Activated T-cell treated with anti-CD3 and anti-CD28 coated beads for 4 hours (primary cell): ENCODE data around the gene PHF8.

Experiments used
- DNase-seq: peaks from one replicate; pipeline ENCODE4 v3.0.0-alpha.2; 2020

The PHF8 gene

GRCh38 chrX:54044126-54044876 is at the start of gene PHF8:
PHF8 (minus strand) TSS chrX:54044473; CDS start chrX:54042728, 1,745 bp downstream.
- peak; percentile 89 for DNase-seq

- no peak for DNase-seq
Observed at GRCh38 chrX:54093571-54093970, 49.3 kb upstream of the PHF8 start.

- DNase-seq = no peak
Observed at GRCh38 chrX:54093159-54093558, 48.9 kb upstream of the PHF8 start.

GRCh38 chrX:54090880-54091279 is 46.6 kb upstream of the PHF8 start:
- DNase-seq = no peak

GRCh38 chrX:54089191-54089590 is 44.9 kb upstream of the PHF8 start:
- DNase-seq = no peak

GRCh38 chrX:54087661-54088060 is 43.4 kb upstream of the PHF8 start:
- no peak for DNase-seq

- DNase-seq = no peak
Observed at GRCh38 chrX:54085666-54086065, 41.4 kb upstream of the PHF8 start.

GRCh38 chrX:54076903-54077302 is 32.6 kb upstream of the PHF8 start:
- no peak for DNase-seq

- DNase-seq = no peak
Observed at GRCh38 chrX:54074826-54075225, 30.6 kb upstream of the PHF8 start.

GRCh38 chrX:54067766-54068165 is 23.5 kb upstream of the PHF8 start:
- no peak for DNase-seq

- no peak for DNase-seq
Observed at GRCh38 chrX:54066841-54067240, 22.6 kb upstream of the PHF8 start.

- no peak for DNase-seq
Observed at GRCh38 chrX:54064564-54064963, 20.3 kb upstream of the PHF8 start.

GRCh38 chrX:54063361-54063760 is 19.1 kb upstream of the PHF8 start:
- DNase-seq = no peak

- no peak for DNase-seq
Observed at GRCh38 chrX:54049801-54050200, 5.5 kb upstream of the PHF8 start.

GRCh38 chrX:54048412-54048811 is 4.1 kb upstream of the PHF8 start:
- no peak for DNase-seq

- no peak for DNase-seq
Observed at GRCh38 chrX:54045563-54046228, 1.4 kb upstream of the PHF8 start.

GRCh38 chrX:54044877-54045338 is 635 bp upstream of the PHF8 start:
- DNase-seq = no peak

GRCh38 chrX:54043541-54044125 is 640 bp downstream of the PHF8 start:
- no peak for DNase-seq

- no peak for DNase-seq
Observed at GRCh38 chrX:54043056-54043455, 1.2 kb downstream of the PHF8 start.

- DNase-seq = peak; percentile 14
Observed at GRCh38 chrX:54042609-54043021, 1.7 kb downstream of the PHF8 start.

- DNase-seq = no peak
Observed at GRCh38 chrX:54030329-54030728, 13.9 kb downstream of the PHF8 start.

- no peak for DNase-seq
Observed at GRCh38 chrX:54029529-54030143, 14.6 kb downstream of the PHF8 start.

- DNase-seq = no peak
Observed at GRCh38 chrX:54024350-54024749, 19.9 kb downstream of the PHF8 start.
